HuH-7 (cell line): ENCODE results near the gene FOXO4.
"Not testable (repeated sequence)": the region's sequence is repeated elsewhere in the genome, so short reads cannot be mapped to it uniquely, and the experiment has no call there.

Experiments used
- DNase-seq: peaks from one replicate; pipeline ENCODE4 v3.0.0; 2011; ENCODE audit warnings: low spot score

Gene FOXO4, protein sequence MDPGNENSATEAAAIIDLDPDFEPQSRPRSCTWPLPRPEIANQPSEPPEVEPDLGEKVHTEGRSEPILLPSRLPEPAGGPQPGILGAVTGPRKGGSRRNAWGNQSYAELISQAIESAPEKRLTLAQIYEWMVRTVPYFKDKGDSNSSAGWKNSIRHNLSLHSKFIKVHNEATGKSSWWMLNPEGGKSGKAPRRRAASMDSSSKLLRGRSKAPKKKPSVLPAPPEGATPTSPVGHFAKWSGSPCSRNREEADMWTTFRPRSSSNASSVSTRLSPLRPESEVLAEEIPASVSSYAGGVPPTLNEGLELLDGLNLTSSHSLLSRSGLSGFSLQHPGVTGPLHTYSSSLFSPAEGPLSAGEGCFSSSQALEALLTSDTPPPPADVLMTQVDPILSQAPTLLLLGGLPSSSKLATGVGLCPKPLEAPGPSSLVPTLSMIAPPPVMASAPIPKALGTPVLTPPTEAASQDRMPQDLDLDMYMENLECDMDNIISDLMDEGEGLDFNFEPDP

DNA sequence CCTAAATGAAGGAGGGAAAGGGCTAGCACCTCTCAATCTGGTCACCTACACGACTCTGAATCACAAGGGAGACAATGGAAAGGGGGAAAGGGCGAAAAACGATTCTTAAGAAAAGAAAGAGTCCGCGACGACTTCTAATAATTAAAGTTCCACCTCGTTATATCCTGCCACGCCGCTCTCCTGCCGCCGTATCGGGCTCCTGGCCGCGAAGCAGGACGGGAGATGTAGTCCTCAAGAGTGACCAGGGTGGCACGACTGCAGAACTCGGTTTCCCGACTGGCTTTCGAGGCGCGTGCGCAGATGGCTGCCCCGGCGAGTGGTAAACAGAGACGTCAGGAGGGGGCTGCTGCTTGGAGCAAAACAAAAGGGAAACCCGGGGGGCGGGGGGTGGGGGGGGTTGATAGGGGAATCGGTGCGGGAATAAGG lies at the start of gene FOXO4:
FOXO4 (plus strand) TSS at position 297 of the 426 bp plus-strand sequence. CDS start 678 bp downstream, outside the sequence.
- DNase-seq = peak; percentile 88

DNA sequence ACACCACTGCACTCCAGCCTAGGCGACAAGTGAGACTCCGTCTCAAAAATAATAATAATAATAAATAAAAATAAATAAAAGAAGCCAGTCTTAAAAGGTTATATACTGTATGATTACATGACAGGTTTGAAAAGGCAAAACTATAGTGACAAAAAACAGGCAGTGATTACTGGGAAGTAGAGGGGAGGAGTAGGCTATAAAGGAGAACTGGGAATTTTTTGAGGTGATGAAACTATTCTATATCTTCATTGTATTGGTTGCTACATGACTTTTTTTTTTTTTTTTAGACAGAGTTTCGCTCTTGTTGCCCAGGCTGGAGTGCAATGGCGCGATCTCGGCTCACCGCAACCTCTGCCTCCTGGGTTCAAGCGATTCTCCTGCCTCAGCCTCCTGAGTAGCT lies 47.8 kb upstream of the FOXO4 start:
- DNase-seq = not testable (repeated sequence)

DNA sequence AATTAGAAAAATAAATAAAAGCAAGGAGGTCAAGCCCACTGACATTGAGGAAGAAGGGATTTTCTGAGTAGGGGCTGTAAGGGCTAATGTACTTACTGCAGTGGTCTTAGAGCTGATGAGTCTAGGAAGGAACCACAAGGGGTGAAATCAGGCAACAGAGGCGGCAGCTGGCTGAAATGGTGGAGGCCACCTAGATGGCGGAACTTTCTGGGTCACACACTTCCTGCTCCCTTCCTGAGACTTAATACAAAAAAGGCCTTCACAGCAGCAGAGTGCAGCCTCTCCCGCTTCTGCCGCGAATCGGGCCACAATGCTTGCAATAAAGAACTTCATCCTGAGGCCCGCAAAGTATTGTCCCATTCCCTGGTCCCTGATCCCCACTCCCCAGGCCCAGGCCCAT lies 42.9 kb upstream of the FOXO4 start:
- no peak for DNase-seq

DNA sequence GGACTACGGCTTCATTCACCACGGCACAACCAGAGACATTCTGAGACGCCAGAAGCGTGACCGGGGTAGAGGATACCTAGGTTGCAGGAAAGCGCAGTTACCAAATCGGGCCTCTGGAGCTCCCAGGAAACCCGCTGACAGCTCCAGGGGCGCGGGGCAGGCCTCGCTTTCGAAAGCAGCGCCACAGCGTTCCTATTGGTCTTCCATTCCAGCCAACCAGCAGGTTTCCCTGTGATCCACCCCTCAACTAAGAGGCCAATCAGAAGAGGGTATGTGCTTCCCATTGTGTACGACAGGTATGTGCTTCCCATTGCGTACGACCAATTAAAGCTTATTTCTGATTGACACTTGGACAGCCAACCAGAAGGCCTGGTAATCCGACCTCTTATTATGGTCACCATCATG lies 42.4 kb upstream of the FOXO4 start:
- DNase-seq = no peak

DNA sequence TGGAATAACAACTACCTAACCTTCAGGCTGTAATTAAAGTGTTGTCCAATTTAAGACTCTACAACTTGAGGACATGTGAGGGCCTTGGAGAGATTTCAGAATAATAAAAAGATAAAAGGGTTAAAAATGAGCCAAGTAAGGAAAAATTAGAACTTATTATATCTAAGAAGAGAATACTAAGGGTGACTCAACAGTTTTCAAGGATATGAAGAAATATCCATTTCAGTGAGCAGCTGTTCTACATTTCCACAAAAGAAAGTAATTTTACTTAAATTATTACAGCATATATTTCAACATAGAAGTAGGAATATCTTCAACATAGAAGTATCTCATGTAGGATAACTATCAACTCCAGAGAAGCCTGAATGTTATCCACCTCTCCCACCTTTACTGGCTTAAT lies 38.8 kb upstream of the FOXO4 start:
- no peak for DNase-seq

DNA sequence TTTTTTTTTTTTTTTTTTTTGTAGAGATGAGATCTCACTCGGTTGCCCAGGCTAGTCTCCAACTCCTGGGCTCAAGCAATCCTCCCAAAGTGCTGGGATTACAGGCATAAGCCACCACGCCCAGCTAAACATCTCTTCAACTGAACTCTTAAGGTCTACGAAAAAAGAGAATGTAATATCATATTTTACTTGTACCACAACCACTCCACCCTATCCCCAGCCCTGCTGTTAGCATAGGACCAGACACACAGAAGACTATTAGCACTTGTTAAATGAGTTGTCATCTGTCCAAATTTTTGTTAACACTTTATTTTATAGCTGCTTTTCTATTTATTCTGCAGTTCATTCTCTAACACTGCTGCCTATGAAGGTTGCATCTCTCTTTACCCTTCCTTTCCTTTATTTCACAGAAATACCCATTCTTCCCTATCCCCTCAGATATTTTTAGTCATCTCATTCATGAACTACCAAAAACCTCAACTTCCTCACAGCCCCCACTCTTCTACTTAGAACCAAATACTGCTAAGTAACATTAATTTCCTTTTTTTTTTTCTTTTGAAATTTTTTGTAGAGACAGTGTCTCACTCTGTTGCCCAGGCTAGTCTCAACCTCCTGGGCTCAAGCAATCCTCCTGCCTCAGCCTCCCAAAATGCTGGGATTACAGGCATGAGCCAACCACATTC lies 37.7 kb upstream of the FOXO4 start:
- DNase-seq = no peak

DNA sequence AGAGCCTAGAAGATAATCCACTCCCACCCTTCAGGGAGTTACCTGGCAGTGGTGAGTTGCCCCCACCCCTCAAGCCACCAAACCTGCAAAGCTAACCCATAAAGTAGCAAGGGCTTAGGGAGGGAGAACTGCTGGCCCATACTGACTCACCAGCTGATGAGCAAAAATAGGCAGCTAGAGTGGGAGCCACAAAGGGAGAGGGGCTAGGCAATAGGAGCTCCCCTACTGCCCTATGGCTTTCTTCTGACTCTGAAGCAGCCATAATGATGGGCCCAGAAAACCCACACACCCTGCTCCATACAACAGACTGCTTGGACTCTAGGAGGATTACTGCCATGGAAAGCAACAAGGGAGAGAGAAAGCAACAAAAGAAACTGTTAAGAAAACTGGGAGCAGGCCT lies 35.5 kb upstream of the FOXO4 start:
- no peak for DNase-seq

DNA sequence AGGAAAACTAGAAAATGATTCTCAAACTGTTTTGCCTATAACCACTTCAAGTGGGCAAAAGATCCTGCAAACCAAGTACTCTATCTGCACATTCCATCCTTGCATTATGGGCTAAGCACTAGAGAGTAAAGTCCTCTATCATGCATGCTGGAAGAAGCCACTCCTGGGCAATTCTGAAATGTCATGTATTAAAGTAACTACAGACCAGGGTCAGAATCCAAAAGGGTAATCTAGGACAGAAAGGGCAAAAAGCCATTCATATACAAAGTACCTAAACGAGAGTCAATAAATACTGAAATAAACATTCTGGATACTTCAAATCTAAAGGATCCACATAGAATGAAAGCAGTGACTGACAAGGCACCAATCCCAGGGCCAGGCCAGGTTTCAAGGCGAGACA lies 28.6 kb upstream of the FOXO4 start:
- no peak for DNase-seq

DNA sequence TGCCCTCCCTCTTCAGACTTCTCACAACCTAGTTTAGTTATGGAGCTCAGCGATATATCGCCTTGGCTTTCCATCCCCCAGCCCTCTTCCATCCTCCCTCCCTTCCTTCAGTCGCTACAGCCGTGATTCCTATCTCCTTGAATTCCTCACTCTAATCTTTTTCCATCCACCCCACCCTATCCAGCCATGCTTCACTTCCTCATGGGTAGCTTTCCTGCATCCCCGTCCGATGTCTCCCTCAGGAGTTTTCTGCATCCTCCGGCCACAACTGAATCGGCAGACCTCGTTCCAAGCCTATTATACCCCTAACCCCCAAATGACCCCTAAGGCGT lies 28.0 kb upstream of the FOXO4 start:
- no peak for DNase-seq

DNA sequence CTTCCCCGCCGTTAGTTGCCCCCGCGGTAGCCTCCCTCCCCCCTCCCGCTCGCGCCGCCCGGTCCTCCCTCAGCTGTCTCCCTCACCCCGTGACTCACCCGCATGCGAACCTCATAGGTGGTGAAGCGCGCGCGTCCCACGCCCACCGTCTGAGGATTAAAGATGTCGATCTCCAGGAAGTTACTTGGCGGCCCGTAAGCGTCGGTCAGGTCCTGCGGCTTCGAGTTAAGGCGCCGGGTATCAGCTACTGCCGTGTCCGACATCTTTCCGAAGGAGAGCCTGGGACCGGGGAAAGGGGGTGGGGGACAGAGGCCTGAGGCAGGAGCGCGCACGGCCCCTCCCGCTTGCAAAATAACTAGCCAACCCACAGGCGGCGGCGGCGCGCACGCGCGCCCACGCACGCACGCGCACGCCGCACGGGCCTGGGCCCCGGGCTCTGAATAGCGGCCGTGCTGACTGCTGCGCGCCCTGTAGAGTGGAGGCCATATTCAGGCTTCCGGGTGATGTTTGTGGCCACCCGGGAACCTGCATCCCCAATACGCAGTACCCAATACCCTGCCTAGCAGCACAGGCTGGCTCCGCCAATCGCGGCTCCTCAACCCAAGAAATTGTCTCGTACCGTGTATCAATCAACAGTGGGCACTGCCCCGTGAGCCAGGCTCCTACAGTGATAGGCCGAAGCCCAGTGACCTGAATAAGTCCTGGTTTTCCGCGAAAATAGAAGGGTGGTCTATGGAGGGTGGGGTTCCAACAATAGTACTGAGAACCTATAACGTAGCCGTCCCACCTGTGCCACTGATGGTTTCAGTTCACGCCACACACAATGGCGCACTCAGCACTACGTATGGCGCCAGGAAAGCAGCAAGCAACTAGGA lies 27.4 kb upstream of the FOXO4 start, which contains the start of gene SNX12:
SNX12 (minus strand) TSS at position 291 of the 875 bp plus-strand sequence; CDS start at position 263, 28 bp downstream.
- DNase-seq = peak; percentile 93

DNA sequence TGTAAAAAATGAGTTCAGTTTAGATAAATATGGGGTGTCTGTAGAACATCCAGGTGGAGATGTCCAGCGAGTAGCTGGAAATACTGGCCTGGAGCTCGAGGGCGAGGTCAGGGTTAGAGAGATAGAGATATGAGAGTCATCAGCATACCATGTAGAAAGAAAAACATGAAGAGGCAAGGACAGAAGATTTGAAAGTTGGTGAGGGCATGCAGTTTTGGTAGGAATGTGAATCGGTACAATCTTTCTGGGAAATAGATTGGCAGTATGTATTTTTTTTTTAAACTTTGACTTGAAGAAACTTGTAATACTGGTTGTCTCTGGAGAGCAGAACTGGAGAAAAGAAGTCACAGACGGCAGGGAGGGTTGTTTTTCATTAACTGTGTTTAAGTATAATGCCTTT lies 25.1 kb upstream of the FOXO4 start:
- no peak for DNase-seq

DNA sequence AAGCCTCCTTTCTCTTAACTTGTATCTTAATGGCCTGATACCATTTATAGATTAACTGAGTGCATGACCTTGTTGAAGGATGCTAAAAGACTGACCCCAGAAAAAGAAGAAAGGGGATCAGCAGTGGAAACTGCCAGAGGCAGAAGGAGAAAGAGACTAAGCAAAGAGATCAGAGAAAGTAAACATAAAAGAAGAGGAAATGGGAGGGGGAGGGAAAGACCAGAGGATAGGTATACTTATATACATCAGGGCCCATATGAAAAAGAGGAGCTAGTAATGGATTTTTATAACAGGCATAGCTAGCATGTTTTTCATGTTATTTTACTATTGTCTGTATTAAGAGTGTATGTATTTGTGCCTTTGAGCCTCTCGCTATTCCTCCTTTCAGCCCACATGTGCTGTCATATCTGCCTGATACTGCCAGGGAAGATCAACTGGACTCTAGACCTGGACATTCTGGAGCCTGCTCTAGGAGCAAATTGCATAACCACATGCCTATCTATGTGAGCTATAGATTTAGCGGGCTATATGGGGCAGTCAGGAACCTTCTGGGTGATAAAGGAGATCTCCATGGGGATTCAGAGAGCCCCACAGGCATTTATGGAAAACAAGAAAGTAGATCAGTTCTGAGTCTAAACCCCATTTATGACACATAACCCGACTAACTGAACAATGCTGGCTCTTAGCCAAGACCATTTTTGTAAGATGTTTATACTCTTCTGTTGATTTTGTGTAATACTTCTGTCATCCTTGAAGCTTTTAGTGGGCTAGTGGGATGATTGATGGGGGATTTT lies 14.1 kb upstream of the FOXO4 start:
- DNase-seq = no peak

DNA sequence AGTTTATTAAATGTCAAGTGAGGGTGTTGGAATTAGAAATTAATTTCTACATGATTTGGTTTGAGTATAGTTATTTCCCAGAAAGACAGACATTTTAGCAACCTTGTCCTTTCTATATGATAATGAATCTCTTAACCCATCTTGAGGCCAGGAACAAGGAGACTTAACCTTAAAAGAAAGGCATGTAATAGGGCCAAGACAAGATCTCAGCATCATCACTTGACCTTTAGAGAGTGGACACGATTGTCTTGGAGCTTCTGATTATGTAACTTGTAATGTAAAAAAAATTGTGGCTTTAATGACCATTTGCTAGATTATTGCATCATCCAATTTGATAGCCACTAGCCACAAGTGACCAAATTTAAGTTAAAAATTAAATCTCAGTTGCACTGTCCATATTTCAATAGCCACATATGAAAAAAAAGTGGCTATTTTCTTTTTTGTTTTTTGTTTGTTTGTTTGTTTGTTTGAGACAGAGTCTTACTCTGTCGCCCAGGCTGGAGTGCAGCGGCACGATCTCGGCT lies 13.5 kb upstream of the FOXO4 start:
- DNase-seq = no peak

DNA sequence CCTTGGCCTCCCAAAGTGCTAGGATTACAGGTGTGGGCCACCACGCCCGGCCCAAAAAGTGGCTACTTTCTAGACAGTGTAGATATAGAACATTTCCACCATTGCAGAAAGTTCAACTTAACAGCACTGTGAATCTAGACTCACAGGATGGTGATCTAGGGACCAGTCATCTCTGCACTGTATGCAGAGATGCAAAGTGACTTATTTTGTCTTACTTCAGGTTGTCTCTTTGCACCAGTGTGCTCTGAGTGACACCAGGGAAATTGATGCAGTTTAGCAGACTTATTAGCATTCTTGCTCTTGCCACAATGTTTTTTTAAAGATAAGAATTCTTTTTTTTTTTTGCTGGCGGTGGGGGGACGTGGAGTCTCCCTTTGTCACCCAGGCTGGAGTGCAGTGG lies 12.8 kb upstream of the FOXO4 start:
- no peak for DNase-seq

DNA sequence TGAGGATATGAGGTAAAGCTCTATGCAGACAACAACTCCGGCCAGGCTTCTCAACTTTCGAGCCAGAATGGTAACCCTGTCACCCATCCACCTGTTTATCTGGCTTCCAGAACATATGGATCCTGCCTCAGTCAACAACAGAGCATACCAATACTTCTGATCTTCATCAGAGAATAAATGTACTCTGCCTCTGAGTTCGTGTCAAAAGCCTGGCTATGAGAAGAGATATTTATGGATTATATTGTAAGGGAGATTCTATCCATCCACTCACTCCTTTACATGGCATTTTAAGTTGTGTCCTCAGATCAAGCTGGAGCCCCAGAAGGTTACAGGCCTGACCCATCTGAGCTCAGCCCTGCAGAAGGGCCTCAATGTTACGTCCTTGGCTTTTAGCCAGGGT lies 9.8 kb upstream of the FOXO4 start:
- DNase-seq = no peak

DNA sequence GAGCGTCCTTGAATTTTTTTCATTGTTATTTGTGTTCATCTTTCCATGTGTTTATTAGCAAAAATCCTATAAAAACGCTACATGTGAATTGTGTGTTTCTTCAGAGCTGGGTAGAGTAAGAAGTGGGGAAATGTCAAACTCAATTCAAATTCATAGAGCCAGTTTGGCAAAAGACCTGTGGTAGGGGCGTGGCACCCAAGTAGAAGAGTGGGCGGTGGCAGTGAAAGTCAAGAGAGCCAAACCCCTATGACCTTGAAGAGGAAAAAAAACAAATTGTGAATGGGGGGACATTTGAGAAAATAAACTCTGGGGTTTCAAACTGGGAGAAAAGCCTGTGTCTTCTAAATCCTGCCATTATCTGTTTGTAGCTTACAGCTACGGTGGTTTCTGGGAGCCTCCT lies 4.4 kb upstream of the FOXO4 start:
- no peak for DNase-seq

DNA sequence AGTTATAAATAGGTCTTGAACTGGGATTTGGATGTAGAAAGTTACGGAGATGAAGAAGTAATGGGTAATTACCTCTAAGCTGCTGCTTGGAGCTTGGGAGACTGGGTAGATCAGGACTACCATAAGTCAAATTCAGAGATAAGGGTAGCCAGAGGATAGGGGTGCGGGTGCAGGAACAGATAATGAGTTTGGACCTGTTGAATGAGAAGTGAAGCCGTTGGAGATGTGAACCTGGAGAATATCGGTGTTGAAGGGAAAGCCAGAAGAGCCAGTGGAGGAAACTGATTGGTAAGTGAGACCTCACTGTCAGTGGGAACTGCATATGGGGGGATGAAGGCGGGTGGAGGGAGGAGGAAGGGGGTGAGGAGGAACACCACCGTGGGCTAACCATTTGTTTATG lies 618 bp upstream of the FOXO4 start:
- DNase-seq = no peak

DNA sequence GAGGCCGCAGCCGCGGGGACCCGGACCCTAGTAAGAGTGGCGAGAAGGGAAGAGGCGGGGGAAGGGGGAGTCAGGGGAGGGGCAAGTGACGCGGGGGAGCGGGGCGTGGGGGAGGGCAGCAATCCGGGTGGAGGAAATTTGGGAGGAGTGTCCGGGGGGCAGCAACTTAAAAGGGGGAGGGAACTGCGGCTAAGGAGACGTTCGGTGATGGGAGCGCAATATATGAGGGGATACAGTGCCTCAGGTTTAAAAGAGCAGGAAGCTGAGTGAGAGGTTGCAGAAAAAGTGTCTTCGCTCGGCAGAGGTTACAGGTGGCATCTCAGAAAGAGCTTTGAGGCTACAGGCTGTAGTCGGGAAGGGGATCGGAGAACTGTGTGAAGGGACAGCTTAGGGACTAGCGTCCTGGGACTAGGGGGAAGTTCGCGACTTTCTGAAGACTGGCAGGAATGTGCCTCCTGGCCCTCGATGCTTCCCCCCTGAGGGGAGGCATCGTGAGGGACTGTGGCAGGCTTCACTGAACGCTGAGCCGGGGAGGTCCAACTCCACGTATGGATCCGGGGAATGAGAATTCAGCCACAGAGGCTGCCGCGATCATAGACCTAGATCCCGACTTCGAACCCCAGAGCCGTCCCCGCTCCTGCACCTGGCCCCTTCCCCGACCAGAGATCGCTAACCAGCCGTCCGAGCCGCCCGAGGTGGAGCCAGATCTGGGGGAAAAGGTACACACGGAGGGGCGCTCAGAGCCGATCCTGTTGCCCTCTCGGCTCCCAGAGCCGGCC lies 519 bp downstream of the FOXO4 start:
- no peak for DNase-seq

DNA sequence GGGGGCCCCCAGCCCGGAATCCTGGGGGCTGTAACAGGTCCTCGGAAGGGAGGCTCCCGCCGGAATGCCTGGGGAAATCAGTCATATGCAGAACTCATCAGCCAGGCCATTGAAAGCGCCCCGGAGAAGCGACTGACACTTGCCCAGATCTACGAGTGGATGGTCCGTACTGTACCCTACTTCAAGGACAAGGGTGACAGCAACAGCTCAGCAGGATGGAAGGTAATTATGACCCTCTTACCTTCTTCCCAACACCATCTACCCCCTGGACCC lies 1.0 kb downstream of the FOXO4 start:
- DNase-seq = no peak

DNA sequence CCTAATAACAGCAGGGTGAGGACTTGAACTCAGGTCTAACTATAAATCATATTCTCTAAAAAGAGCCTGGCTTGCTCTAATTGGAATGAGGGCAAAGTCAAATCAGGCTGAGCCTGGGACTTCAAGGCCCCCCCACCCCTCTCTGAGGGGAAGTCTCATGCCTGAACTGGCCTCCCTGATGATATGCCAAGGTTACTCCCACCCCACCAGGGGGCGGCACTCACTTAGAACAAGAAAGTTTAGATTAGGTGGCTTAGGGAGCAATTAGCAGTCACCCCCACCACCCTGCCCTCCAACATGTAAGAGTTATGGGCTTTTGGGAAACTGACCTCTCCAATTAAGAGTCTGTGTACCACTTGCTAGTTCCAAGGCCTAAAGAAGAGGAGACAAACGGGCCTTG lies 2.7 kb downstream of the FOXO4 start:
- no peak for DNase-seq

DNA sequence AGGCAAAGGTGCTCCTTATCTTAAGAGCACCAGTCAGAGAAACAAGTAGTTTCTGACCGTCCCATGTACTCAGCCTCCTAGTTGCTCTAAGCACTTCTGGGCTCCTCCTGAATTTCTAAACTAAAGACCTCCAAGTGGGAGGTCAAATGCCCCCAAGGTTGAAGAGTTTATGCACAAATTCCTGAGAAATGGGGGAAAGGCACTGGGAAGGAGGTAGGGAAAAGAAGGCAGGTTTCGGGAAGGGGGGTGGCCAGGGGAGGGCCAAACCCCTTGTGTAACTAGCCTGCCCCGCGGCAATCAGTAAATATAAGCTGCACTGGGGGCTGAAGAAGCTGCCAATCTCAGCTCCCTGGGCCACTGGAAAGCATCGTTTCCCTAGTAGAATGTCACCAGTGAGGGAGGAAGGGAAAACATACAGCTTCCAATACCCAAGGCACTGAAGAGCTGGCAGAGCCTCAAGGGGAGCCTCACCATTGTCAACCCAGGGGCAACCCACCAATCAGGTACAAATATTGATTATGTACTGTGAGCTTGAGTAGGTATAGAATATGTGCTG lies 3.4 kb downstream of the FOXO4 start:
- no peak for DNase-seq
